GM19043 (cell line): ENCODE results near the gene MRGPRD.
"Not testable (repeated sequence)": the region's sequence is repeated elsewhere in the genome, so short reads cannot be mapped to it uniquely, and the experiment has no call there.

Experiments used
- ATAC-seq: cut with Tn5 transposase; IDR thresholded peaks from one replicate; pipeline ENCODE4 v1.9.1; 2021; ENCODE audit warnings: low read depth; ENCODE audit not compliant: unreplicated experiment

Gene MRGPRD

DNA sequence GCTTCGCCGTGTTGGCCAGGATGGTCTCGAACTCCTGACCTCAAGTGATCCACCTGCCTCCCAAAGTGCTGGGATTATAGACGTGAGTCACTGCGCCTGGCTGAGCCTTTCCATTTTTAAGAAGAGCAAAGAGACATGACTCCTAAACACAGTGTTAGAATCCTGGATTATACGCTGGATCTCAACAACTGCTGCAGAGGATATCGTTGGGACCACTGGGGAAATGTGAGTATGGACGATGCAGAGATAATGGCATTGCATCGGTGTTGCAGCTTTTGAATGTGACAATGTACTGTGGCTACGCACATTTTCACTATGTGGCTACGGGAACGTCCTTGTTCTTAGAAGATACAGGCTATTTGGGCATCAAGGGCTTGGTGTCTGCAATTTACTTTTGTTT lies 26.0 kb upstream of the MRGPRD start:
- ATAC-seq = no peak

GRCh38 chr11:69005631-69006368 lies 25.0 kb upstream of the MRGPRD start:
- no peak for ATAC-seq

DNA sequence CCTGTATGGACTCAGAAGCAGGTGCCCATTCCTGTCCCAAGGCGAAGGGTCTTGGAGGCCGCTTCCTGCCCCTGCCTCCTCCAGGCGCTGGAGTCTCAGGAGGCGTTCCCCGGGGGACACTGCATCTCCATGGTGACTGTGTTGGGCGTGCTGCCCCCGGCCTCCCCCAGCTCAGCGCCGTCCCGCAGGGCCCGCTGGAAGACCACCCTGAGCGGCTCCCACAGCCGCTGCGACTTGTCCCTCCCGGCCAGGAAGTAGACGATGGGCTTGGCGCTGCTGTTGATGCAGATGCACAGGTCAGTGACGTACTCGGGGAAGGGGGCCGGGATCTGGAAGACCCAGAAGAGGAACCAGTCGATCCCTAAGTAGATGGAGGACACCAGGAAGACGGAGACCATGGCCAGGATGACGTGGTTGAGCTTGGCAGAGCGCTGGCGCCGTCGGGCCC lies 24.4 kb upstream of the MRGPRD start:
- no peak for ATAC-seq

- no peak for ATAC-seq
Observed at GRCh38 chr11:69004411-69005182, 23.8 kb upstream of the MRGPRD start.

GRCh38 chr11:69003866-69004367 lies 23.1 kb upstream of the MRGPRD start:
- ATAC-seq = no peak

DNA sequence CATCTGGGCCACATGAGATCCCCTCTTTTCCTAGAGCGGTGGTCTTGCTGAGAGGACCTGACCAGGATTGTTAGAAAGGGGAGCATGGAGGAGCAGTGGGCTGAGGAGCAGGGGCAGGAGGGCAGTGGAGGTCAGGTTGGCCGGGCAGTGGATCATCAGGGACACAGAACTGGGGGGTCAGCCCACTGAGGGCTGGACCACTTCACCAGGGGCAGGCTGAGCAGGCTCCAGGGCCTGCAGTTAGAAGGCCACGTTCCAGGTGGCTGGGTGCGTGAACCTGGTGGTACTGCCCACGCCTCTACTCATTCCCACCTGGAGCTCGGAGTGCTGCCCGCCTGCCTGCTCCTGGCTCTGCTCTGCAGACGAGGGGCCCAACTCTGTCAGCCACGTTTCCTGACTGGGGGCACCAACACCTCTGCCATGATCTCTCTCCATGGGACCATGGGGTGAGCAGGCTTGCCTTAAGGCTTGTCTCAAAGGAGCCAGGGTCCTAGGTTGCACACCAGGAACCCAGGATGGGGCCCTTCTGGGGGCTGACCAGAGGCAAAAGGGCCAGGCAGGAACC lies 22.6 kb upstream of the MRGPRD start:
- no peak for ATAC-seq

DNA sequence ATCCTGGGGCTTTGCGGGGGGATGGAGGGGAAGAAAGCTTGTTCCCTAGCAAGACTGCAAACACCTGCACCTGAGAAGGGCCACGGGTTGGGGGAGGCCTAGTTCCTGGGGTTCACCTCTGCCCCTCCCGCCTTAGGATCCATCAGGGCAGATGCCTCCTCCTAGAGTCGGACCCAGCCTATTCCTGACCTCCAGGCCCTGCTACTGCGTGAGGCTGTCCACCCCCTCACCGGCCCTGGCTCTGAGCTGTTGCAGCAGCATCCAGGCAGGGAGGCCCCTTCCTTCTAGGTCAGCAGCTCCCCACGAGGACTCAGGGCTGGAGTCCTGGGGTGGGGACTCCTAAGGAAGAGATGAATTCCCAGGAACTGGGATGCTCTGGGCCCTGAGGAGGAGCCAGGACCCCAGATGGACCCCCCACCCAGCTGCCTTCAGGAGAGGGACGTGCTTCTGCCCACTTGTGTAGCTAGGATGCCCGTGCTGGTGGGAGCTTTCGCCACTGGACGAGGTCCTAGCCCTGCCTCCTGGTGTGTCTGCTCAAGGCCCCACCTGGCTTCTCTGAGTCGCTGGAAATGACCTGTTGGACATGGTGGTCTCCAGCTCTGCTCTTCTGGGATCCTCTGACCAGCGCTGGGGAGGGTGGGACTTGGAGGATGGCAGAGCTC lies 21.9 kb upstream of the MRGPRD start:
- no peak for ATAC-seq

- ATAC-seq = no peak
Observed at GRCh38 chr11:69002110-69002569, 21.4 kb upstream of the MRGPRD start.

DNA sequence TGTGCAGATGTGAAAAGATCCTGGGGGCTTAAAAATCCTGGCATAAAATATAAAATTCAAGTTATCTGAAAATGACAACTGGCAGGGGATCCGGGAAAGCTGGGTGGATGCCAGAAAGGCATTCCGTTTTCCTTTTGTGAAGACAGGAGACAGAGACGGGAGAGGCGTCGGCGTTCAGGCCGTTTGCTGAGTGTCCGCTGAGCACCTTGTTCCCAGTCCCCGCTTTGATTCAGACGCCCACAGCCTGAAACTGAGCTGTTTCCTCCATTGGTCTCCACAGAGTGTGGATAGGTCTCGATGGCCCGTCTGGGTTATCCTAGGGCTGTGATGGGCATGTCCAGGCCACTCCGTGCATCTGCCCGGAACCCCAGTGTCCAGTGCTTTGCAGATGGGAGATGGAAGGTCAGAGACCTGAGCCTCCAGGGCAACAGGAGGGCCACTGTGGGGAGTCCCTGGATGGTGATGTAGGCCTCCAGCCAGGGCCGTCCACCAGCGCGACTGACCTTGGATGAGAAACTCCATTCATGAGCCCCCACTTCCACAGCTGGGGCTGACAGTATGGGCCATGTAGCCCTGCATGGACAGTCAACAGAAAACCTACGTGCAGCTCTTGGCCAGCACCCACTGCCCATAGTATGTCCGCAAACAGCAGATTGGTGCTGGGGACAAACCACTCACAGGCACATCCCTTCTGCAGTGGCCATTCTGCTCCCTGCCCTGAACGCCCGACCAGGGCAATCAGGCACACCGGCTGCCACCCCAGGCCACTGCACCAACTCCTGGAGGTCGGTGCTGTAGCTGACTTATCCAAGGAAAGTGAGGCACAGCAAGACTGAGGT lies 20.7 kb upstream of the MRGPRD start:
- ATAC-seq = no peak

DNA sequence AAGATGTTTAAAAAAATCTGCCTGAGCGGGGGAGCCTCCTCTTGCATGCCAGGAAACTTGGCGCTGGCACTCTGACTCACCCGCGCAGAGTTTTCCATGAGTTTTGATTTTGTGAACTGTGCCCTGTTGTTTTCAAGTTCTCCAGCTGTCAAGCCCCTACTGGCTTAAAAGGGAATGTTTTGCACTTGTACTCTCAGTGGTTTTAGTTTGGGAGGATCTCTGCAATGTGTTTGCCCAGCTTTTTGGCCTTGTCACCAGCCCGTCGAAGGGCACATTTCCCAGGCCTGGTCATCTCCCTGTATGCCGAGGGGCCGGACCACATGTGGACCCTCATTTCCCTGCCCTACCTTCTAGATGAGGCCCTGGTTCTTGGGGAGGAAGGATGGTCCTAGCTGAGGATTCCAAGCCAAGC lies 20.1 kb upstream of the MRGPRD start:
- ATAC-seq = no peak

DNA sequence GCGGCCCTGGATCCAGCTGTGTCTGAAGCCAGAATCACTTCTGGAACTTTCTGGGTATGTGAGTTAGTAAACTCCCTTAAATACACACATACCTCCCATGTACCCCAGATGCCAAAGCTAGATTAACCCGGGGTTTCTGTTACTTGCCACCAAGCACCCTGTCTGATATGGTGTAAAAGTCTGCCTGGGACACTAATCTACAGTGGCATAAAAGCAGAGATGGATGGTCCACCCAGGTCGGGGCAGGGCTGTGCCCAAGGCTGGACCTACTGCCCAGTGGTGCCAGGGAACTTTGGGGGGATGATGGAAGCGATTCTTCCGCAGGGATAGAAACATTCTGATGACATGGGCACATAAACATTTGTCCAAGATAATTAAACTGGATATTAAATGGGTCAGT lies 19.6 kb upstream of the MRGPRD start:
- no peak for ATAC-seq

DNA sequence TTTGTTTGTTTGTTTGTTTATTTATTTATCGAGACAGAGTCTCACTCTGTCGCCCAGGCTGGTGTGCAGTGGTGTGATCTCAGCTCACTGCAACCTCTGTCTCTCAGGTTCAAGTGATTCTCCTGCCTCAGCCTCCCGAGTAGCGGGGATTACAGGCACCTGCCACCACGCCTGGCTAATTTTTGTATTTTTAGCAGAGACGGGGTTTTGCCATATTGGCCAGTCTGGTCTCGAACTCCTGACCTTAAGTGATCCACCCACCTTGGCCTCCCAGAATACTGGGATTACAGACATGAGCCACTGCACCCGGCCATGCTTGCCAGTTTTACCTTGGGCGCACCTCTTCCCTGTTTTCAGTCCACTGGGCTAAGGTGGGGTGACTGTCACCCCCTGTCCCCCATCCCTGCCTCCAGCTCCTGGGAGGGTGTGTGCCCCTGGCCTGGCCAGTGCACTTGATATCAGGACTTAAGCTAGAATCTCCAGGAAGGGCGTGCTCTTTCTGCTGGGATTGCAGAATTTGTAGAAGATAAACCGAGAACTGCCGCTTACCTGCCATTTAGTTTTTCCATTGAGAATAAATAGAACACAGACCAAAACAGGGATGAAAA lies 19.1 kb upstream of the MRGPRD start:
- not testable (repeated sequence) for ATAC-seq

DNA sequence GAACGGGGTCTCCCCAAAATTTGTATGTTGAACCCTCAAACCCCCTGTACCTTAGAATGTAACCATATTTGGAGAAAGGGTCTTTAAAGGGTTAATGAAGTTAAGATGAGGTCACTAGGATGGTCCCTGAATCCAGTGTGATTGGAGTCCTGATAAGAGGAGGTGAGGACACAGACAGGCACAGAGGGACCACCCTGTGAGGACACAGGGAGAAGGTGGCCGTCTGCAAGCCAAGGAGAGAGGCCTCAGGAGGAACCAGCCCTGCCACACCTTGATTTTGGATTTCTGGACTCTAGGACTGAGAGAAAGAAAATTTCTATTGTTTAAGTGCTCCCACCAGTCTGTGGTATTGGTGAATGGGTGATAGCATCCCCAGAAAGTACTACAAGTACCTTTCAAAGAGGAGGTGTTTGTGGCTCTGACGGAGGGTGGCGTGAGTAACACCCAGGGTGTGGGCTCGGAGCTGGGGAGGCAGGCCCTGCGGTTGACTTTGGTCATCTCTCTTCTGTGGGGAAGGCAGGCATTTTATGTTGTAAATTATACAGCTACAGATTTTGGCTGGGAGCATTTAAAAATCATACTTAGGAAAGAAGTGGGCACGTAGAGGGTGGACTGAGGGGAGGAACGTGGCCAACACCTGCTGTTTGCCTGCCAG lies 18.4 kb upstream of the MRGPRD start:
- ATAC-seq = no peak

DNA sequence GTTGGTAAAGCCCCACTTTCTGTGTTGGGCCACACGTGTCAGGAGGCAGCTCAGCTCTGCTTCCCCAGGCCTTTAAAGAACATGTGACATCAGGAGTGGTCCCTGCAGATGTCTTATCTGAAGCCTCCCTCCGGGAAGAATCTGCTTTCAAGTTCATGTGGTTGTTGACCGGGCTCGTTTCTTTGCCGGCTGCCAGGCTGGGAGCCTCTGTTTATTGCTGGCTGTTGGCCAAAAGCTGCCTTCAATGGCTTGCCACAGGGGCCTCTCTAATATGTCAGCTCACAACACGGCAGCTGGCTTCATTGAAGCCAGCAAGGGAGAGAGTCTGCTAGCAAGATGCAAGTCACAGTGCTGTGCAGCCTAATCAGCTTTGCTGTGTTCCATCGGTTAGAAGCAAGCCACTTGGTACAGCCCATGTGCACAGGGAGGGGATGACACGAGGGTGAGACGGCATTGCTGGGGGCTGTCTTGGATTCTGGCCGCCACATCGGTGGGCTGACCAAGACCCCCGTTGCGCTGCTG lies 17.7 kb upstream of the MRGPRD start:
- ATAC-seq = no peak

- no peak for ATAC-seq
Observed at GRCh38 chr11:68997995-68998348, 17.2 kb upstream of the MRGPRD start.

DNA sequence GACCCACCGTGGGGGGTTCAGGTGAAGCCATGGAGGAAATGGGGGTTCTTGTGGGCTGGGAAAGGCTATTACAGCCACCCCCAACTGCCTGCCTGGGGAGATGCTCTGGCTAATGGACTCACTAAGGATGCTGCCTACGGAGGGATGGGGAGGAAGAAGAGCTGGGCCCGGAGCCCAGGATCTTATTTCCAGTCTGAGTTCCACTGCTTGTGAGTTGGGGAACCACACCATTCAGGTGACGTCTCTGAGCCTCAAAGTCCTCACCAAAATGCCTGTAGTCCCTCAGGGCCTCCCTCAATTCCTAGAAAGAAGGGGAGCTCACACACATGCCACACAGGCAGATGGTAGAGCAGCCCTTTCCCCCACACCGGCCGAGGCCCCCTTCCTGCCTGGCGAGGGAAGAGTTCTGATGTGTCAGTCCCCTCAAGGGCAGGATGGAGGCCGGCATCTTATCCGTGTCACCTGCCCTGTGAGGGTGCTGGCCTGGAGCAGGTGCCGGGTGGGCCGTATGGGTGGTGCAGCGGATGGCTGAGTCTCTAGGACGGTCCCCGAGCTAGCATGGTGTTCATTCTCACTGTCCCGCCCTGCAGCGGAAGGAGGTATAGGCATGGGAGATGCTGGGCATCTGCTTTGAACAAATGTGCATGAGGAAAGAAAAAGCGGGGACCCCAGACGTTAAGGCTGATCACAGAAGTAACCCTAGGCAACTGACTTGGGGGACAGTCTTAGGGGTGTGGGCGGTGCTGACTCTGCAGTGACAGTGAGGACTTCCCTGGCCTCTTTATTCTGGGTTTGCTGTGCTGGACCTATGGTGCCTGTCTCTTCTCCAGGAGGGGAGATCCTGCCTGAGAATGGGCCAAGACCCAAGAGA lies 16.6 kb upstream of the MRGPRD start:
- no peak for ATAC-seq

- no peak for ATAC-seq
Observed at GRCh38 chr11:68996376-68997123, 15.8 kb upstream of the MRGPRD start.
